Measurements from ENCODE around the gene ATP8A1.

DNA sequence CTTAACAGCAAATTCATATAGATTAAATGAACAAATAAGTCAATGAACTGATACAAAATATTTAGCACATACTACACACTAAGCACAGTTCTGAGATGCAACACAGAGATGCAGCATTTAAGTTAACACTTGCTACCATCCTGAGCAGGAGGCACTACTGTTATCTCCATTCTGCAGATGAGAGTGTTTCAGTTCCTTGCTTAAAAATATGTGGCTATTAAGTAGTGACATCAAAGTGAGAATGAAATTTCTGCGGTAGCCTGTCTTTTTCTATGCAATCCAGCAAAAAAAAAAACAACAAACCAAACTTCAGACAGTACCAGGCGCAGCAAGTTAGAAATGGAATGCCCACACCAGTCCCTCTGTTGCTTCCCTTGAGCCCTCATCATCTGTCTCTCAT lies 168.8 kb downstream of the ATP8A1 start:
- TF ChIP-seq POLR2A (IDR thresholded peaks at IDR 0.05) (no peak), POLR2AphosphoS5 (IDR thresholded peaks at IDR 0.05) (no peak)
- TF ChIP-seq, protein P1, sequence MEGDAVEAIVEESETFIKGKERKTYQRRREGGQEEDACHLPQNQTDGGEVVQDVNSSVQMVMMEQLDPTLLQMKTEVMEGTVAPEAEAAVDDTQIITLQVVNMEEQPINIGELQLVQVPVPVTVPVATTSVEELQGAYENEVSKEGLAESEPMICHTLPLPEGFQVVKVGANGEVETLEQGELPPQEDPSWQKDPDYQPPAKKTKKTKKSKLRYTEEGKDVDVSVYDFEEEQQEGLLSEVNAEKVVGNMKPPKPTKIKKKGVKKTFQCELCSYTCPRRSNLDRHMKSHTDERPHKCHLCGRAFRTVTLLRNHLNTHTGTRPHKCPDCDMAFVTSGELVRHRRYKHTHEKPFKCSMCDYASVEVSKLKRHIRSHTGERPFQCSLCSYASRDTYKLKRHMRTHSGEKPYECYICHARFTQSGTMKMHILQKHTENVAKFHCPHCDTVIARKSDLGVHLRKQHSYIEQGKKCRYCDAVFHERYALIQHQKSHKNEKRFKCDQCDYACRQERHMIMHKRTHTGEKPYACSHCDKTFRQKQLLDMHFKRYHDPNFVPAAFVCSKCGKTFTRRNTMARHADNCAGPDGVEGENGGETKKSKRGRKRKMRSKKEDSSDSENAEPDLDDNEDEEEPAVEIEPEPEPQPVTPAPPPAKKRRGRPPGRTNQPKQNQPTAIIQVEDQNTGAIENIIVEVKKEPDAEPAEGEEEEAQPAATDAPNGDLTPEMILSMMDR (IDR thresholded peaks at IDR 0.05) = no peak

Data from prostate gland (tissue), 2 donors.